HuH-7.5 (cell line): ENCODE measurements around the gene CGB1.
A peak's percentile ranks its signal among the peaks of the same experiment; 100 is the strongest.

Experiments used
- DNase-seq: peaks from one replicate; pipeline ENCODE4 v3.0.0; 2011; ENCODE audit warnings: low spot score

Gene CGB1

GRCh38 chr19:48993175-48994034 is 43.3 kb downstream of the CGB1 start, which contains the start of the genes GYS1 and RUVBL2:
Gene GYS1 (minus strand): TSS chr19:48993309. CDS start chr19:48993112, 197 bp downstream.
Gene RUVBL2 (plus strand): TSS chr19:48993887. CDS start chr19:48993912, 25 bp downstream.
- DNase-seq = peak; percentile 98

DNA sequence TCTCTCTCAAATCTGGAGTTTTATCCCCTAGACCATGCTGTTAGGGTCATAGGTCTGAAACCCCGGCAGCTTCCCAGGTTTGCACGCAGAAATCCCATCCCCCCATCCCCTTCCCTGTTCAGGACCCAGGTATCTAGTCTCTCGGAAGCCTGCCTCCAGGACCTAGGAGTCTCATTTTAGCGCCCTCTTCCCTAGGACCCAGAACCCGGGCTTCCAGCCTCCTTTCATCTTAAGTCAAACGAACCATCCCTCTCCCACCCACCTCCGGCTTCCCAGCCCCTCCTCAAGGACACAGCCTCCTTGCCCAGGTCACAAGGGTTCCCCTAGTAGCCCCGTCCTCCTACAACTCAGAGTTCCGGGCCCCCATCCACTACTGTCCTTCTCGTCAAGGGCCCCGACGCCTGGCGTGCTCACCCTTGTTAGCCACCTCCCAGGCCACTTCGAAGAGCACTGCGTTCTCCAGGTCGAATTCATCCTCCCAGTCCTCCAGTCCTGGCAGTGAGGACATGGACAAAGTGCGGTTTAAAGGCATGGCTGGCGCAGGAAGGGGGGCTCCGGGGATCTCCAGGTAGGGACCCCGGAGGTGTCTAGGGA is 44.0 kb downstream of the CGB1 start:
- DNase-seq = no peak

- peak; percentile 65 for DNase-seq
These were observed 44.7 kb downstream of the CGB1 start for GRCh38 chr19:48991873-48992580.

GRCh38 chr19:48991011-48991609 is 45.6 kb downstream of the CGB1 start:
- DNase-seq = no peak

DNA sequence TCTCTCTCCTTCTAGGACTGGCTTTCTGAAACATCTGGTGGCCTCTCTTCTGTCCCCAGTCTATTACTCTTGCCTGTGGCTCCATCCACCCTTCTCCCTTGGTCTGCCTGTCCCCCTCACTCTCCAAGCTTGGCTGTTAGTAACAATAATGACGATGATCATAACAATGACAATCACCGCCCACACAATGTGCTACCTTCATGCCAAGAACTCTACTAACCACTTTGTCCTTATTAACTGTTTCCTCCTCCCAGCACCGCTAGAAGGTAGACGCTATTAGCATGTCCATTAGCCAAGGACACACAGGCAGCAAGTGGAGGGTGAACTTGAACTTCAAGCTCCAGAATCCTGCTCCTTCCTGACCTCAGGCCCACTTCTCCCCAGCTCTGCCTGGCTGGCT is 46.3 kb downstream of the CGB1 start:
- DNase-seq = no peak

DNA sequence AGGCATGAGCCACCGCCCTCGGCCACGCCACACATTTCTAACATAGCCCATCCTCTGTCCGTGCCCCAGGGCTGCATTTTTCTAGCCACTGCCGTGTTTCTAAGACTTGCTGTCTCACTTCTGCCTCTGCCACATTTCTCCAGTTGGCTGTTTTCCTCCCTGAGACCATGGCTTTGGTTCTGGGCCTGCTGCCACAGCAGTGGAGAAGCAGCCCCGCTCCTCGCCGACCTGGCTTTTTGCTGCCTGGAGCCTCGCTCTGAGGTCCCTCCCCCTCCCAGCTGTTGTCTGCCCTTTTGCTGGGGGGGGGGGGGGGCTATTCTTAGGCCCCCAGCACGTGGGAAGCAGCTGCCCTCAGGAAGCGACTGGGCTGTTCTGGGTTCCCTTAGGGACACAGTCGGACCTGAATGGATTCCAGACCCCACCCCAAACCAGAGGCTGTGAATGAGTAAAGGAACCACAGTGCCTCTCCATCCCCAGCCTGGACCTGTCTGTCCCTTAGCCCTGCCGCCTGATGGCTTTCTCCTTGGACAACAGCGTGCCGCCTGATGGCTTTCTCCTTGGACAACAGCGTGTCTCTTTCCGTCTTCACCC is 46.9 kb downstream of the CGB1 start:
- DNase-seq = no peak

GRCh38 chr19:48988860-48989259 is 47.8 kb downstream of the CGB1 start:
- DNase-seq = no peak

DNA sequence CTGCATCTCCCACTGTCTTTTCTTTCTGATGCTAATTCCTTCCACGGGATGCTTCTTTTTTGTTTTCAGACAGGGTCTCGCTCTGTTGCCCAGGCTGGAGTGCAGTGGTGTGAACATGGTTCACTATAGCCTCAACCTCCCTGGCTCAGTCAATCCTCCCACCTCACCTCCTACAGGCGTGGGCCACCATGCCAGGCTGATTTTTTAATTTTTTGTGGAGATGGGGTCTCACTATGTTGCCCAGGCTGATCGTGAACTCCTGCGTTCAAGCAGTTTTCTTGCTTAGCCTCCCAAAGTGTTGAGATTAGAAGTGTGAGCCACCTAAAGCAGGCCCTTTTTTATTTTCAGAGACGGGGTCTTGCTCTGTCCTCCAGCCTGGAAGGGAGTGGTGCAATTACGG is 48.4 kb downstream of the CGB1 start:
- no peak for DNase-seq

DNA sequence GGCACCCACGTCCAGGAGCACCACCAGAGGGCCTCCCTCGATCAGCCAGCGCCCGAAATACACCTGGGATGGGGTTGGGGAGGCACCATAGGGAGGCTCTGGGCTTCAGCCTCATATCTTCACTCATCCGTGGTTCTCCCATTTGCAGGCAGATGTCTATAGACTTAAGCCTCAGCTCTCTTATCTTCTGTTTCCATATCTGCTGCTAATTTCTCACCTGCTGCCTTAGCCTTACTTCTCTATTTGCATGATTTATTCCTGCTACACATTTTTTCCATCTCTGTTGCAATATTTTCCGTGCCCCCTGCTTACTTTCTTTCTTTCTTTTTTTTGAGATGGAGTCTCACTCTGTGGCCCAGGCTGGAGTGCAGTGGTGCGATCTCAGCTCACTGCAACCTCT is 49.4 kb downstream of the CGB1 start:
- no peak for DNase-seq

GRCh38 chr19:48986211-48986610 is 50.5 kb downstream of the CGB1 start:
- DNase-seq = no peak

DNA sequence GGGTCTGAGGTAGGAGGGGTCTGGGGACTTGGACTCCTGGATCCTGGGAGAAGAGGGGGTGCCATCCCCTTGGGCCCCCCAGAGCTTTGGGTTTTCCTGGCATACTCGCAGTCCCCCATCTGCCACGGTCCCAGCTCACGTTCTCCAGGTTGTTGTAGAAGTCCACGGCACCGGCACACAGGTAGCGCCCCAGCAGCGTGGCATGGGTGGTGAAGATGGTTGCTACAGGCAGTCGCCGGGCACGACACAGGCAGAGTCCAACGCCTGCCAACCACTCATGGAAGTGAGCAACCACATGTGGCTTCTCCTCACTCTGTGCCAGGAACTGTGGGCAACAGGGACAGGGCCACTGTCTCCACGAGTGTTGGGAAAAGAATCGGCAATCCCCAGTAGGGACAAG is 51.0 kb downstream of the CGB1 start:
- DNase-seq = no peak
